ENCODE measurements around the gene NDUFA5. TPM values are rescaled to one million over a fixed set of nuclear protein-coding genes. Genes with fewer than 3 reads are reported as not detected.

NDUFA5 gene
- total RNA-seq, 1 experiment from 2014 or later = 53.4 TPM

GRCh38 chr7:123502201-123502600 is 55.4 kb downstream of the NDUFA5 start:
- Histone ChIP-seq H3K27ac (ENCODE audit: low read length) (no peak overlapping the region), H3K4me3 (ENCODE audit: low read depth in 2 of 2, low read length in 2 of 2) (no peak overlapping the region), H3K9me3 (ENCODE audit: control insufficient read depth, insufficient read depth, low read depth, low read length) (no peaks in the 10 kb centered on the region), H3K36me3 (ENCODE audit: control insufficient read depth, insufficient read depth, low read length) (no peaks in the 10 kb centered on the region), H3K27me3 (ENCODE audit: control insufficient read depth, insufficient read depth, low read length) (no peaks in the 10 kb centered on the region), H3K4me1 (ENCODE audit: control insufficient read depth, insufficient read depth, low read length) (no peaks in the 10 kb centered on the region)
- ATAC-seq = no peak
- DNase-seq (ENCODE audit: low read depth, low spot score) = no peak
- intact Hi-C loops (cut with micrococcal nuclease; ENCODE audit: unreplicated experiment) = no loop called here
- POLR2A ChIA-PET = no interaction called here
- CTCF ChIA-PET = no interaction called here
- in situ Hi-C loops (cut with HindIII; ENCODE audit: low pct_unique_long_range_greater_than_20kb, low sequenced_read_pairs) = no loop called here
- TF ChIP-seq SIN3A (IDR thresholded peaks at IDR 0.05; ENCODE audit: borderline replicate concordance, insufficient read depth, low read depth, low read length) (no peak), REST (IDR thresholded peaks at IDR 0.05; ENCODE audit: insufficient read depth in 1 of 2, low read depth in 2 of 2, low read length in 1 of 2) (no peak), TCF7L2 (IDR thresholded peaks at IDR 0.05; ENCODE audit: low read depth, low read length) (no peak), POLR2AphosphoS5 (IDR thresholded peaks at IDR 0.05; ENCODE audit: low read depth, low read length) (no peak)
- TF ChIP-seq, protein P1, sequence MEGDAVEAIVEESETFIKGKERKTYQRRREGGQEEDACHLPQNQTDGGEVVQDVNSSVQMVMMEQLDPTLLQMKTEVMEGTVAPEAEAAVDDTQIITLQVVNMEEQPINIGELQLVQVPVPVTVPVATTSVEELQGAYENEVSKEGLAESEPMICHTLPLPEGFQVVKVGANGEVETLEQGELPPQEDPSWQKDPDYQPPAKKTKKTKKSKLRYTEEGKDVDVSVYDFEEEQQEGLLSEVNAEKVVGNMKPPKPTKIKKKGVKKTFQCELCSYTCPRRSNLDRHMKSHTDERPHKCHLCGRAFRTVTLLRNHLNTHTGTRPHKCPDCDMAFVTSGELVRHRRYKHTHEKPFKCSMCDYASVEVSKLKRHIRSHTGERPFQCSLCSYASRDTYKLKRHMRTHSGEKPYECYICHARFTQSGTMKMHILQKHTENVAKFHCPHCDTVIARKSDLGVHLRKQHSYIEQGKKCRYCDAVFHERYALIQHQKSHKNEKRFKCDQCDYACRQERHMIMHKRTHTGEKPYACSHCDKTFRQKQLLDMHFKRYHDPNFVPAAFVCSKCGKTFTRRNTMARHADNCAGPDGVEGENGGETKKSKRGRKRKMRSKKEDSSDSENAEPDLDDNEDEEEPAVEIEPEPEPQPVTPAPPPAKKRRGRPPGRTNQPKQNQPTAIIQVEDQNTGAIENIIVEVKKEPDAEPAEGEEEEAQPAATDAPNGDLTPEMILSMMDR (IDR thresholded peaks at IDR 0.05) = no peak
- BruUV-seq (replicated peaks) = no TSS peak

DNA sequence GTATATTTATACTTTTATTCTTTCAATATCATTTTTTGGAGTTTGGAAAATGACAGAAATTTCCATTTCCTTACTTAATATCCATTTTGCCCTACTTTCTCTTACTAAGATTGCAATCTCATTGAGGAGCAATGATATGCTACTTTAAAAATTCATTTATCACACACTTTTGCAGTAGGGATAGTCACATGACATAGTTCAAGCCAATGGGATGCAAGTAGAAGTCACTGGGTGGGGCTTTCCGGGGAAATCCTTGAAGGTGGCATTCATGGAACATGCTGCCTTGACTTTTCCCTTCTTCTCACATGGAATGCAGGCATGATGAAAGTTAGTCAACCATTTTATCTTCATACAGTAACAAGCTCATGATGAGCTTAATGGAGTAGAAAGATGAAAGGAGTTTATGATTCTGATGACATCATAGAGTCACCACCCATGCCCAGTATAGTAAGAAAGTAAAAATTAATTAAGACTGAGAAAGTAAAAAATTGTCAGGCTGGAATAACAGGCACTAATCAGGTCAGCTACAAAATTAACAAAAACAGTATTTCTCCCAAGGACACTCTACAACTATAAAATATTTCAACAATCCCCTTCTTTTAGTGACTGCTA is 56.6 kb downstream of the NDUFA5 start:
- CTCF ChIA-PET = no interaction called here
- H3K9me3 ChIP-seq (ENCODE audit: control insufficient read depth, insufficient read depth, low read depth, low read length) = no peaks in the 10 kb centered on the region
- H3K4me1 ChIP-seq (ENCODE audit: control insufficient read depth, insufficient read depth, low read length) = no peaks in the 10 kb centered on the region
- DNase-seq (ENCODE audit: low read depth, low spot score) (no peak), ATAC-seq (no peak)
- BruUV-seq (replicated peaks) = no TSS peak
- in situ Hi-C loops (cut with HindIII; ENCODE audit: low pct_unique_long_range_greater_than_20kb, low sequenced_read_pairs) (no loop called here), intact Hi-C loops (cut with micrococcal nuclease; ENCODE audit: unreplicated experiment) (no loop called here)
- TF ChIP-seq, protein P1 (IDR thresholded peaks at IDR 0.05) = no peak
- TF ChIP-seq TCF7L2 (IDR thresholded peaks at IDR 0.05; ENCODE audit: low read depth, low read length) = no peak
- TF ChIP-seq POLR2AphosphoS5 (IDR thresholded peaks at IDR 0.05; ENCODE audit: low read depth, low read length) = no peak
- no peak for TF ChIP-seq REST (IDR thresholded peaks at IDR 0.05; ENCODE audit: insufficient read depth in 1 of 2, low read depth in 2 of 2, low read length in 1 of 2)
- TF ChIP-seq SIN3A (IDR thresholded peaks at IDR 0.05; ENCODE audit: borderline replicate concordance, insufficient read depth, low read depth, low read length) = no peak
- POLR2A ChIA-PET = no interaction called here
- no peaks in the 10 kb centered on the region; the same call in 1 of the 2 replicates for H3K27me3 ChIP-seq (ENCODE audit: control insufficient read depth, insufficient read depth, low read length)
- H3K4me3 ChIP-seq (ENCODE audit: low read depth in 2 of 2, low read length in 2 of 2) = no peak overlapping the region
- no peak overlapping the region for H3K27ac ChIP-seq (ENCODE audit: low read length)
- no peaks in the 10 kb centered on the region for H3K36me3 ChIP-seq (ENCODE audit: control insufficient read depth, insufficient read depth, low read length)

Measured in Panc1 (cell line).